GM21447 (cell line): ENCODE measurements around the gene HES1.
"Not testable (repeated sequence)": the region's sequence is repeated elsewhere in the genome, so short reads cannot be mapped to it uniquely, and the experiment has no call there.

Experiments used
- ATAC-seq: cut with Tn5 transposase; IDR thresholded peaks from one replicate; pipeline ENCODE4 v1.9.1; 2021; ENCODE audit not compliant: unreplicated experiment

HES1 gene, protein sequence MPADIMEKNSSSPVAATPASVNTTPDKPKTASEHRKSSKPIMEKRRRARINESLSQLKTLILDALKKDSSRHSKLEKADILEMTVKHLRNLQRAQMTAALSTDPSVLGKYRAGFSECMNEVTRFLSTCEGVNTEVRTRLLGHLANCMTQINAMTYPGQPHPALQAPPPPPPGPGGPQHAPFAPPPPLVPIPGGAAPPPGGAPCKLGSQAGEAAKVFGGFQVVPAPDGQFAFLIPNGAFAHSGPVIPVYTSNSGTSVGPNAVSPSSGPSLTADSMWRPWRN

DNA sequence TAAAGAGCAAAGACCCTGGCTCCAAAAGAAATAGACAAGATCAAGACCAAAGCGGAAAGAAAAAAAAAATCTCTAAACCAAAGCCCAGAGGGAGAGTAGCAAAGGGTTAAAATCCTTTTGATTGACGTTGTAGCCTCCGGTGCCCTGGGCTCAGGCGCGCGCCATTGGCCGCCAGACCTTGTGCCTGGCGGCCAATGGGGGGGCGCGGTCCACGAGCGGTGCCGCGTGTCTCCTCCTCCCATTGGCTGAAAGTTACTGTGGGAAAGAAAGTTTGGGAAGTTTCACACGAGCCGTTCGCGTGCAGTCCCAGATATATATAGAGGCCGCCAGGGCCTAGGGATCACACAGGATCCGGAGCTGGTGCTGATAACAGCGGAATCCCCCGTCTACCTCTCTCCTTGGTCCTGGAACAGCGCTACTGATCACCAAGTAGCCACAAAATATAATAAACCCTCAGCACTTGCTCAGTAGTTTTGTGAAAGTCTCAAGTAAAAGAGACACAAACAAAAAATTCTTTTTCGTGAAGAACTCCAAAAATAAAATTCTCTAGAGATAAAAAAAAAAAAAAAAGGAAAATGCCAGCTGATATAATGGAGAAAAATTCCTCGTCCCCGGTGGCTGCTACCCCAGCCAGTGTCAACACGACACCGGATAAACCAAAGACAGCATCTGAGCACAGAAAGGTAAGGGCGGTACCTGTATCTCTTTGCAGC, at the start of gene HES1:
HES1 (plus strand) TSS at position 343 of the 713 bp plus-strand sequence; CDS start at position 576, 233 bp downstream.
- peak; percentile 17 for ATAC-seq

DNA sequence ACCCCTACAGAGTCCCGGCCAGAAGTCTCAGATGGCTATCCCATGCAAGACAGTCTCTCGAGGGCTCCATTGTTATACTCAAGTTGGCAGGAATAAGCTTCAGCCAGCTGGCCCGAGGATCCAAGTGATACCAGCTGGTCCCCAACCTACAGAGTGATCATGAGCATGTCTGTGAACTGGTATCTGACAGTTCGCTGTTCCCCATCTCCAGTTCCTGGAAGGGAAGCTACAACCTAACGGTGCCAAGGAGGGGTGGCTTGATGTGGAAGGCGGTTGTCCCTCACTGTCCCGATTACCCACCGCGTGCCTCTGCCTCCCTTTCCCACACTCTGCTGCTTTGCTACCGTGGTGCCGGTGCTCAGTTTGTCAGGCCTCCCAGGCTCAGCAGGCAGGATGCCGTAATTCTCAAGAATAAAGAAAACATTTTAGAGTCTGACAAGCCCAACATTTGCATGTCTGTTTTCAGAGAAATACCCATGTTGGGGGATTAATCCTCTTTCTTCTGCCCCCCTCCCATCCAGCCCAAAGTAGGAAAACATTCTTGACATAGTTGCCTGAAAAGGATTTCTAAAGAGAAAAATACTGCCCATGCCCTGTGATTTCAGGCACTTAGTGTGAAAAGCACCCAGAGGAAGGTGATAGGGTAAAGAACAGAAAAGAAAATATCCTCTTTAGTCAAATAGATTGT, 49.4 kb upstream of the HES1 start:
- no peak for ATAC-seq

DNA sequence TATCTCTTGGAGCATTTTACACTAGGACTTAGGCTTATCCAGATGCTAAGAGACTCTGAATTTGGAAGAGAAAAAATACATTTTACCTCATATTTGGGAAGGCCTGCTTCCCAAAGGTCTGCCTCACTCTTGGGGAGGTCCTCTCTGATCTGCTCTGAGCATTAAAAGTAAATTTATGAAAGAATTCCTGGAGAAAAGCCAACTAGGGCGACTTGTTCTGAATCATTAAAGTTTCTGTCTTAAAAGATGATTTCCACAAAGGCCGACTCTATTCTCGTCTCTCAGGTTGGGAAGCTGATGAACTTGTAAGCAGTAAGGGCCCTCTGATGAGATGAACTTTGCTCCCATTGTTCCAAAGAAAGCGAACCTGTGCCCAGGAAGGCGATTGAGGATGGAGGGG, 48.7 kb upstream of the HES1 start:
- no peak for ATAC-seq

DNA sequence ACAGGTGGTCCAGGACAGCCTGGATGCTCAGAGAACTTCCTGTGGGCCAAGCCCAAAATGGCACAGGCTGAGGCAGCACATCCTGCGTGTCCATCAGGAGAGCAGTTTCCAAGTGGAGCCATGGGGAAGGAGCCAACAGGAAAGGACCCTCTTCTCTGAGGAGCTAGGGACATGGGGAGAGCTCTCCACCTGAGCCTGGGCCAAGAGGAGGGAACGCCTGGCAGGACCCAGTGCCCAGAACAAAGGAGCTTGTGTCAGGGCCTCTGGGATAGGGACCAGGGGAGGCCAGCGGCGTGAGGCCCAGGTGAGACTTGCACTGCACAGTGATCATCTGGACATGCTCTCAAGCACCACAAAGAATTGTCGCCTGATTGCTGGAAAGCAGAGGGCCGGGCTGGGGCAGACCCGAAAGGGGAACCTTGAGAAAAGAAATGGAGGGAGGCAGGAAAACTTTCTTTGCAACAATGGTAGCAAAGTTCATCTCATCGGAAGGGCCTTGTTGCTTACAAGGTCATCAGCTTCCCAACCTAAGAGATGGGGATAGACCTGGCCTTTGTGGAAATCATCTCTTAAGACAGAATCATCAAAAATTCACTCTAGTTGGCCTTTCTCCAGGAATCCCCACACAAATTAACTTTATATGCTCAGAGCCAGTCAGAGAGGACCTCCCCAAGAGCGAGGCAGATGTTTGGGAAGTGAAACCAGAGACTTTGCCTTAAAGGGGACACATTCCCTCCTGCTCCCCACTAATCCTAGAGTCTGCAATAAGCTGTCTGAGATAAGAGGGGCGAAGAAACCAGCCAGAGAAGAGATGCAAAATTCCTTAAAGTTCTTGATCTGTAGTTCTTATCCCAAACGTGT, 47.7 kb upstream of the HES1 start:
- no peak for ATAC-seq

DNA sequence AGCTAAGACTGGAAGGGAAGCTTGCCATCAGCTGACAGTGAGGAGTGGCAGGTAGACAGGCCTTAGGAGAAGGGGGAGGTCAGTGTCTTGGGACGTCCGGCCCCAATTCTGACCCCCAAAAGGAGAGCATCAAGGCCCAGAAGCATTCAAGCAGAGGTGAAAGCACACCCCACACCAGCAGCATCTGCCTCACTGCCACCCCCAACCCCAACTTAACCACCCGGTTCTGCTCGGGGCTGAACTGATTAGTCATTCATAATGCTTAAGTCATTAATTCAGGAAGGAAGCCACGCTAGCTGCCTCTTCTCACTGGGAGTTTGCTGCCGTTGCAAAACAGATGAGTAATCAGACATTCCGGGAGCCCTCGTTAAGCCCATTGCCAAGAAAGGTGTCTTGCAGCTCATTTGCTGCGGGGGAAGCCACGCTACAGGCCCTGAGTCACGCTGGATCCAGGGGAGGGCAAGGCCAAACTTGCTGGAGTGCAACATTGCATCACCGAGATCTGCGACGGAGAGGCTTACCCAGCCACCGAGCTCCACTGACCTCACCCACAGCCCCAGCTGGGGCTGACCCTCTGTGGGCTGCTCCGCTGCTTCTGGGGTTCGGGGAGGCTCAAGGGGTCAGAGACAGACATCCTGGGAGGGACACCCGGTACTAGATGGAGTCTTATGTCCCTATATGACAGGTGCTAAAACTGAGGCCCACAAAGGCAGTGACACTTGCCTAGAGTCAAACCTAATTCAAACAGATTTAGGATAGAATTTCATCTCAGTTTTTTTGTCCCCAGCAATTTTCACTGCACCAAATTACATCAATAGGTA, 46.4 kb upstream of the HES1 start:
- peak; percentile 63 for ATAC-seq

DNA sequence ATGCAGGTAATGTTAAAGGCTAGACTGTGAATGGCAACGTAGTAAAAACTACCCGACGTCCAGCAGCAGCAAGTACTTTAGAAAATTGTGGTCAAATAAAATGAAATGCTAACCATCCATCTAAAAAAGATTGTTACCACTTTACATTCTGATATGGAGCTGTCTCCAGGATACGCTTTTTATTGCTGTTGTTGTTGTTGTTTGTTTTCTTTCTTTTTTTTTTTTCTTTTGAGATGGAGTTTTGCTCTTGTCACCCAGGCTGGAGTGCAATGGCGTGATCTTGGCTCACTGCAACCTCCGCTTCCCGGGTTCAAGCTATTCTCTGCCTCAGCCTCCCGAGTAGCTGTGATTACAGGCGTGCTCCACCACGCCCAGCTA, 45.8 kb upstream of the HES1 start:
- ATAC-seq: not testable (repeated sequence)

DNA sequence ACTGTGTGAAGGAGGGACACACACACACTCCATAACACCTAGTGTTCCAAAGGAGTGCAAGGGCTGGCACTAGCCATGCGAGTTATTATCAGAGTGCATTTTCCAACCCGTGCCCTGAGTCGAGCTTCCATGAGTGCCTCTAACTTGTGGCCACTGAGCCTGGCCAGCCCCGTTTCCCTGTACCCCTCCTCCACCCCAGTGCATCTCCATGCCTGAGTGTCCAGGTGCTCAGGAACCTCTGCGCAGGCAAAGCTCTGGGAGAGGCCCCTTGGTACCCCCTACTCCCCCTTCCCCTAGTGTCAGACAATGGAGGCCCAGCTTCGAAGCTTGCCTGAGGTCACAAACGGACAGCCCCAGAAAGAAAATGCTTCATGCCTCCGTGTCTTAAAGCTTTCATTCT, 45.2 kb upstream of the HES1 start:
- no peak for ATAC-seq

DNA sequence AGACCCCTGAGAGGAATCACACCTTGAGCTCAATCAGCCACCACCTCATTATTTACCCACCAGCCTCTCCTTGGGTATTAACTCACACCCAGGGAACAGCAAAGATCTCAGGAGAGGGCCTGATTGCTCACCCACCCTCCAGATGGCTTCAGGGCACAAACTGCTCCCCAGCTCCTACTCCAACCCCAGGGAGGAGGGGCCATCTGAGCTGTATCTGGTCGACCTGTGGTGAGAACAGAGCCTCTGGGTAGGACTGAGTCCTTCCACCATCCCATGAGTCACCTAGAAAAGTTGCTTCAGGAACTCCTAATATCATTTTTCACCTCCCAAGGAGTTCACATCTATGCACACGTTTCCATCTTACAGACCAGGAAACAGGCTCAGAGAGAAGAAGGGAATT, 44.8 kb upstream of the HES1 start:
- ATAC-seq: no peak

DNA sequence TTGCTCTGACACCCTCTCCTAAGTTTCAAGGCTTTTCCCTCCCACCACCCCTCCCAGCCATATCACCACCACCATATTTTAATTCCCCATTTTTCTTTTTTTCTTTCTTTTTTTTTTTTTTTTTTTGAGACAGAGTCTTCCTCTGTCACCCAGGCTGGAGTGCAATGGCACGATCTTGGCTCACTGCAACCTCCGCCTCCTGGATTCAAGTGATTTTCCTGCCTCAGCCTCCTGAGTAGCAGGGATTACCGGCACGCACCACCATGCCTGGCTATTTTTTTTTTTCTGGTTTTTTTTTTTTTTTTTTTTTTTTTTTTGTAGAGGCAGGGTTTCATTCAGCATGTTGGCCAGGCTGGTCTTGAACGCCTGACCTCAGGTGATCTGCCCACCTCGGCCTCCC, 44.1 kb upstream of the HES1 start:
- not testable (repeated sequence) for ATAC-seq

DNA sequence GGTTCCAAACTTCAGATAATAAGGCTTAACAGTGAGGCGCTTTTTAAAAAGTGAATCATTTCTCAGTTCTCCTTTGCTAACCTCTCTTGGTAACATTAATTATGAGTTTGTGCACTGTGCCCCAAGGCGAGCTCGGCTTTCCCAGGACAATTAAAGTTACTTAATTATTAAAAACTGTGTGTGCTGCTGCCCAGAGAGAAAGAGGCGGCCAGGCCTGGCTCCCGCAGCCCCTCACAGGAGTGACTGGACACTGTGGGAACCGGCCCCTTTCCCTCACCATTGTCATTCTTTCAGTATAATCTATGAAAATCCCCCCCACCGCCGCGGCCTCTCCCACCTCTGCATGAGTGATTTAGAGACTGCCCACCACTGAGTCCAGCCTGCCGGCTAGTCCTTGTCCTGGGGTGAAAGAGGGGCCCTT, 43.1 kb upstream of the HES1 start:
- ATAC-seq: no peak

DNA sequence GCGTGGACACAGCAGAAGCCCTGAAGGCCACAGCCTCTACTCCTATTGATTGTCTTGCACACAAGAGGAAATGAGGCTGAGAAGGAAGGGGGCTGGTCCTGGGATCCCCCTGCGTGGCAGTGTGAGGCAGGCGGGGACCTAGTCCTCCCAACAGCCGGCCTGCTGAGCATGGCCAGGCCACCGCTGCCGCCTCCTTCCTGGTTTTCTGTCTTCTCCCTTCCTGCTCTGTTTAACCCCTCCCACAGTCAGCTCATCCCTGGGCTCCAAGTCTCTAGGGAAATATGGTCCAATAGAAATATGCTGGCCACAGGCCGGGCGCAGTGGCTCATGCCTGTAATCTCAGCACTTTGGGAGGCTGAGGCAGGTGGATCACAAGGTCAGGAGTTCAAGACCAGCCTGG, 42.1 kb upstream of the HES1 start:
- ATAC-seq: no peak

DNA sequence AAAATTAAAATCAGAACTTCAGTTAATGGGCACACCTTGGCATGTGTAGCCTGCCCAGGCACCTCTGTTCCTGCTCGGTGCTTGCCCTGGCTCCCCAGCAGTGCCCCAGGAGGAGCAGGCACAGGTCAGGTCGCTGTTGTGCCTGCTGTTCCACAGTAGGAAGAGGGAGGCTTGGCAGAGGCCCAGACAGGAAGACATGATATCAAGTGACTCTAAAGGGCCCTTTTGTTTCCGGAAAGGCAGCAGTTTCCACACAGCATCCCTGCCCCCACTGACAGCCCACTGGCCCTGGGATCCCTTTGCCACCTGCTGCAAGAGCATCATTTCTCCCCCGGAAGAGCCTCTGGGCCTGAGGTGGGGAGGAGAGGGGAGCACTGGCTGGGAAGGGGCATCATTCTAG, 40.5 kb upstream of the HES1 start:
- no peak for ATAC-seq

DNA sequence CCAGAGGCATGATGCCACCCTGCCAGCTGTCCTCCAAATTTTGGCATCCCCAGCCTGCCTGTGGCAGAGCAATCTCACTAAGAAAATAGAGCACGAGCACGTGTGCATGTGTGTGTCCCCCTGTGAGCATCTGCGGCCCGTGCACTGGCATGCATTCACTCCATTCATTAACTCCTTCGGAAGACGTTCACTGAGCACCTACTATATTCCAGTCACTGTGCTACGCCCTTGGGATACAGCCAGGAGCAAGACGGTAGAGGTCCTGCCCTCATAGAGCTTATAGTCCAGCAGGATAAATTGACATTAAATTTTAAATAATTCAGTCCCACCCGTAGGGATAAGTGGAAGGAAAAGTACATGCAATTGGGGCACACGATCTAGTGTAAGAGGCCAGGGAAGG, 40.0 kb upstream of the HES1 start:
- ATAC-seq: no peak

DNA sequence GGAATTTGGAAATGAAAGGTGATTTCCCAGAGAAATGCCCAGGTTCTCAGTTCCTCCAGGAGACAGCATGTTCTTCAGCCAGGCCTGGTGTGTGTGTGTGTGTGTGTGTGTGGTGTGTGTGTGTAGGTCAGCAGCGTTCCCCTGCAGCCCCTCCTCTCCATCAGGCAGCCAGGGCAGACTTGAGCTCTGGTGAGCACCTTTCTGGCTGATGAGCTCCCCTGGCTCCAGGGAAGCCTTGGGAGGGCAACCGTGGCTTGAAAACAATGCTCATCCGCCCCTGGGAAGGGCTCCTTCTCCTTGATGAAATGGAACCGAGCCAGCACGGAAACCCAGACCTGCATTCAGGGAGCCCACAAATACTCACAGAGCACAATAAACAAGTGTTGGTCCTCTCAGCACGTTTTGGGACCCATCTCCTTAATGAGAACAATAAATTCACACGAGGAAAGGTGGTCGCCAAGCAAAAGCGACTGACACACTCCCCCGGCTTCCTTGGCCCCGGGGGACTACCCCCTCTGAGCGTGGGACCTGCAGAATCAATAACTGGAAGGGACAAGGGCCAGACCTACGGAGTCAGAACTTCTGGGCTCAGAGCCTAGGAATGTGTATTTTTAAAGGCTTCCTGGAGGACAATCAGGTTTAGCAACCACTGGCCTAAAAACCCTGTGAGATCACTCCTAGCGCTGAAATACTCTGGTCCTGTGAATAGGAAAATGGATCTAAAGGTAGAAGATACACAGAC, 38.6 kb upstream of the HES1 start:
- ATAC-seq: no peak

DNA sequence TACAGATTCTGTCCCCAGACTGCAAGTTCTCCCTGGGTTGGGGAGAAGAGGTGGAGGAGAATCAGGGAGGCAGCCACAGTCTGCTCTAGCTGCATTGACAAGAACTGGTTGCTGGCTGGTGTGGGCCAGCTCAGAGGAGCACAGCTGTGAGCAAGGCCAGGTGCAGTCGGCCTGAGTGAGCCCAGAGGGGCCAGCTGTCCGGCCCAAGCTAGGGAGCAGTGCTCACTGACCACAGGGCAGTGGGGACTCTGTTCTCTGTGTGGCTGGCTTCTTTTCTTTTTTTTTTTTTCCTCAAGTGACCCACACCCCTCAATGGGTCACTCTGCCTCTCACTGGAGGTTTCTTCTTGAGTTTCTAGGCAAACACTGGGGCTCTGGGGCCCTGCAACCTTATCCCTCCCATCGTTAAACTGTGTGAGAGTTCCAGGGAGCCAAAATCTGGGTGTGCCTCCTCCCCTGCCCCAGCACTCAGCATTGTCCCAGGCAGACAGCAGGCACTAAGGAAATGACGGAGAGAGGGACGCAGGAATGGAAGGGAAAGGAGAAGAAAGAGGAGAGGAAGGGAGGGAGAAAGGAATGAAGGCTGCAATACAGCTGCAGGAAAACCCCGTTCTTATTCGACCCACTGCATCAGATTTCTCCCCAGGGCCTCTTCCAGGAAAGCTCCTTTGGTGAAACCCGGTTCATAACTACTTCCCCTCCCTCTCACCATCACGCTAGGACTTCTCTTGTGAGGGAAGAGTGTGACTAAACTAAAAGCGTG, 37.7 kb upstream of the HES1 start:
- no peak for ATAC-seq

DNA sequence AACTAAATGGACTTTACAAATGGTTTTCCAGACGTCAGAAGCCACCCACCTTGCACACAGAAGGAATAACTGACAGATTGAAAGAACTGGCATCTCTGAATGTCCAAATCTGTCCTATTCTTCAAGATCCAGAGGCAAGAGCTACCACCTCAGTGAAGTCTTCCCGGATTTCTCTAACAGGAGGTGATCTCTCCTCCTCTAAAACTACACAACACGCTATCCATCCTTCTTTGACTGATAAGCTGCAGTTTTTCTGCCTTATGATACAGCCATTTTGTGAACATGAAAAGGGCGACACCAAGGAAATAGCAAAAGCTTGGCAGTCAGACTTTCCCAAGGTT, 37.1 kb upstream of the HES1 start:
- no peak for ATAC-seq

DNA sequence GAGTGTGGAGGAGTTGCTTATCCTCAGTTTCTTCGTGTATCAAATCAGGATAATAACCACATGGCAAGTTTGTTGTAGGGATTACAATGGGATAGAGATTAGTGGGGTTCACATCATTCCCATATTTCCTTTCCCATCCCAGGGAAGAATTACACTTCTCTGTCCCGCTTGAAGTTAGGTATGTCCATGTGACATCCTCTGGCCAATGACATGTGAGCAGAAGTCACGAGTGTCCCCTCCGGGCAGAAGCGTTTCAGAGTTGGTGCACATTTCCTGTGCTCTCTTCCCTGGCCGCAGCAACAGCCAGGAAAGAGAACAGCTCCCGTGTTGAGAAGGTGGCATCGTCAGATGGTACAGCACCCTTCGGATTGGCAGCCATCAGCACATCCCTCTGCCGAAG, 36.7 kb upstream of the HES1 start:
- ATAC-seq: no peak

DNA sequence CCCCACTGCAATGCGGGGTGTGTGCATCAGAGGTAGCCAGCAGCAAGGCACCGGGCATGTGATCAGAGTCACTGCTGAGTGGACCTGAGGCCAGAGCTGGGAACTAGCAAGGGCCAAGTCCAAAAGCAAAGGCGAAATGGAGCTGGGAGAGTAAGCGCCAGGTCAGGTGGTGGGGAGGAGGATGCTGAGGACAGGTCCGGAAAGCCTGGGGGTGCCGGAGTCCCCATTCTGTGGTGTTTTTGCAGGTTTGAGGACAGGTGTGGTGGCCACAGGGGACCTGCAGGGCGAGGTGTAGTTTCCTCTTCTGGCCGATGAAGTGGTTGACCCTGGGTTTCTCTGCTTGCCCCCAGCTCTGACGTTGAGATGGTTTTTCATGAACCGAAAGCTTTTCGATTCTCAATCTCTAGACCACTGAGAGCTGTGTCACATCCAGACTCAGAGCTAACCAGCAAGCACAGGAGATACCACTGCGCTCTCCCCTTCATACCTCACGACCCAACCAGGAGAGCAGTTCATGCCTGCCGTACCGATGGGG, 35.0 kb upstream of the HES1 start:
- ATAC-seq: peak; percentile 74
